Neural cell (in vitro differentiated cells): ENCODE results near the gene IL15.

Source experiments
- CTCF ChIP-seq: fragments of 450-650 bp; IDR thresholded peaks from 2 replicates; pipeline ENCODE4 v1.5.1; 2014; ENCODE audit warnings: antibody characterized with exemption, mild to moderate bottlenecking, moderate library complexity; ENCODE audit not compliant: poor library complexity, severe bottlenecking
- EP300 ChIP-seq: fragments of 450-650 bp; conservative IDR thresholded peaks from 2 replicates; pipeline ENCODE4 v1.6.1; 2014; ENCODE audit warnings: antibody characterized with exemption, mild to moderate bottlenecking, moderate library complexity; ENCODE audit not compliant: poor library complexity, severe bottlenecking
- EZH2 ChIP-seq: fragments of 200-600, 300-800 bp; shearing (Covaris generic), sonication (generic); IDR thresholded peaks from 2 replicates; pipeline ENCODE4 v1.6.1; 2014; ENCODE audit warnings: antibody characterized with exemption, low read length, borderline replicate concordance, mild to moderate bottlenecking; ENCODE audit not compliant: insufficient read depth, poor library complexity, severe bottlenecking
- POLR2AphosphoS5 ChIP-seq: IDR thresholded peaks from 2 replicates; pipeline ENCODE4 v1.6.1; 2012
- RAD21 ChIP-seq: fragments of 450-650 bp; conservative IDR thresholded peaks from 2 replicates; pipeline ENCODE4 v1.6.1; 2014; ENCODE audit warnings: antibody characterized with exemption, mild to moderate bottlenecking, moderate library complexity
- REST ChIP-seq: IDR thresholded peaks from 2 replicates; pipeline ENCODE4 v1.6.1; 2012; ENCODE audit warnings: borderline replicate concordance
- SMC3 ChIP-seq: fragments of 450-650 bp; conservative IDR thresholded peaks from 2 replicates; pipeline ENCODE4 v1.6.1; 2014; ENCODE audit warnings: antibody characterized with exemption, mild to moderate bottlenecking, moderate library complexity; ENCODE audit not compliant: poor library complexity

GRCh38 chr4:141731481-141731880, 95.1 kb downstream of the IL15 start:
- TF ChIP-seq CTCF (no peak), EZH2 (no peak), RAD21 (no peak), REST (no peak), POLR2AphosphoS5 (no peak), SMC3 (no peak), EP300 (peak; percentile 60)
